ENCODE results near the gene GNMT.
"Not testable (repeated sequence)": the region's sequence is repeated elsewhere in the genome, so short reads cannot be mapped to it uniquely, and the experiment has no call there.

The GNMT gene

DNA sequence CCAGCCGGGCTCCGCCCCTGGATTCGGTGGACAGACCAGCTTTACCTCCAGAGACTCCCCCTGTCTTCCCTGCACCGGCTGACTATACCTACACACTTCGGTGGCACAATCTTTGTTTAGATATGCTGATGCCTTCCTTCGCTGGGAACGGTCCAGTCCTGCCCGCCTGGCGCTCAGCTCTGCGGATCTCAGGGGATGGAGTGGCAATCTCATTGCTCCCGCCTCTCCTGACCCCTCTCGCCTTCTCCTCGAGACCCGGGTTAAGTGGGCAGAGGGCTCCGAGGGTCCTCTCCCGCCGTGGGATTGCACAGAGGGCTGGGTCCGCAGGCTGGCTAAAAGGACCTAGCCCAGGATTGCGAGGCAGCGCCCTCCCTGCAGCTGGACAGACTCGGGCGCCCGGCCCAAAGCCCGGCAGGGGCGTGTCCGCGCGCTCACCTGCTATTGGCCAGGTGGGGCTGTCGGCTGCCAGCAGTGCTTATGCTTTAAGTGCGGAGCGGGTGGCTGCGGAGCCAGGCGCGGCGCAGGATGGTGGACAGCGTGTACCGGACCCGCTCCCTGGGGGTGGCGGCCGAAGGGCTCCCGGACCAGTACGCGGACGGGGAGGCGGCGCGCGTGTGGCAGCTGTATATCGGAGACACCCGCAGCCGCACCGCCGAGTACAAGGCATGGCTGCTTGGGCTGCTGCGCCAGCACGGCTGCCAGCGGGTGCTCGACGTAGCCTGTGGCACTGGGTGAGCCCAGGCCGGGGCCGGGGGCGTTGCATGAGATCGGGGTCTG lies at the start of gene GNMT:
Gene GNMT (plus strand): TSS at position 512 of the 777 bp plus-strand sequence. CDS start 14 bp downstream, at position 526.
- DNase-seq, result peak; percentile 30

GRCh38 chr6:42911171-42912021 lies 49.2 kb upstream of the GNMT start:
- no peak for DNase-seq

- DNase-seq, result no peak
Measured at GRCh38 chr6:42914546-42914945, 46.0 kb upstream of the GNMT start.

DNA sequence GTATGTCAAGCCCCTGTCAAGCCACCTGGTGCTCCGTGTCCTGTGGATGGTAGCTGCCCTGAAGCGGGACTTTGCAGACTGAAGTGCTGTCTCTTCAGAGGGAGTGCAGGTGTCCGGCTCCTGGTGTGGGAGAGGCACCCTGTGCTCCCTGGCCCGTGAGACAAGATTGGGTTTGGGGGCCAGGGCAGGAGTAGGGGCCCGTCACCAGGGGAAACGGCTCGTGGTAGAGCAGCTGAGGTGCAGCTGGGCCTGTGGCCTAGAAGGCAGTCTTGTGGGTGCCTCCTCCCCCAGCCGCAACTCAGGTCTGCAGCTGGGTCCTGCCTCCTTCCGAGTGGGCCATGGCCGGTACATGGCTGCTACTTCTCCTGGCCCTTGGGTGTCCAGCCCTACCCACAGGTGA lies 44.8 kb upstream of the GNMT start, which contains the start of gene PTCRA:
Gene PTCRA (plus strand): TSS at position 322 of the 400 bp plus-strand sequence. CDS start 17 bp downstream, at position 339.
- DNase-seq, result no peak

DNA sequence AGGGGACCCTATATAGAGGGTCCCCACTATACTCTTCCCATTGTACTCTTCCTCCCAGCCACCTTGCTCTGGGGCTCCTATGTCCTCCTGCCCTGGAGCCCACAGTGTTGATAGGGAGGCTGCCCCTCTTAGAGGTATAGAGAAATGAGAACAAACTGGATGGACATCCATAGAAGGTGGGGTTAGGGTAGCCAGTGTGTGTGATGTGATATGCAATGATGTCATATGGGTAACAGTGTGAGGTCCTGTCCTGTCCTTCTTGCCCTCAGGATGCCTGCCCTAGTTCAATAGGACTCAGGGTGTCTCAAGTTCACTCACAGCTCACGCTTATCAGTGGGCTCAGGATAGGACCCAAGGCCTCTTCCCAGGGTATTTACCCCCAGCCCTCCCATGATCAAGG lies 44.3 kb upstream of the GNMT start:
- no peak for DNase-seq

GRCh38 chr6:42921801-42922200 lies 38.8 kb upstream of the GNMT start:
- DNase-seq, result no peak

DNA sequence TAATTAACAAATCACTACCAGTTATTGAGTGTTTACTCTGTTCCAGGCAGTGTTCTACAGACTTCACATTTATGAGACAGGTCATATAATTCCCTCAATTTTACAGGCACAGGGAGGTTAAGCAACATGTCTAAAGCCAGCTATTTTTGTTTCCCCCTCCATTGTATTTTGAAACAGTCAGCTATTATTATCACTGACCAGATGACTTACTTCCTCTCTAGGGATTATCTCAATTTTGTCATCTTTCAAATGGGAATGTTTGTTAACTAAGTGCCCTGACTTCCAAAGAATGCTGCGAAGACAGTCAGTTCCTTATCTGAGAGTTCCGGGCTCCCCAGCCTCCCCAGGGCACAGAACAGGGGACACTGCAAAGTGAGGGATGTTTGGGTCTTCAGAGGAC lies 36.9 kb upstream of the GNMT start:
- no peak for DNase-seq

DNA sequence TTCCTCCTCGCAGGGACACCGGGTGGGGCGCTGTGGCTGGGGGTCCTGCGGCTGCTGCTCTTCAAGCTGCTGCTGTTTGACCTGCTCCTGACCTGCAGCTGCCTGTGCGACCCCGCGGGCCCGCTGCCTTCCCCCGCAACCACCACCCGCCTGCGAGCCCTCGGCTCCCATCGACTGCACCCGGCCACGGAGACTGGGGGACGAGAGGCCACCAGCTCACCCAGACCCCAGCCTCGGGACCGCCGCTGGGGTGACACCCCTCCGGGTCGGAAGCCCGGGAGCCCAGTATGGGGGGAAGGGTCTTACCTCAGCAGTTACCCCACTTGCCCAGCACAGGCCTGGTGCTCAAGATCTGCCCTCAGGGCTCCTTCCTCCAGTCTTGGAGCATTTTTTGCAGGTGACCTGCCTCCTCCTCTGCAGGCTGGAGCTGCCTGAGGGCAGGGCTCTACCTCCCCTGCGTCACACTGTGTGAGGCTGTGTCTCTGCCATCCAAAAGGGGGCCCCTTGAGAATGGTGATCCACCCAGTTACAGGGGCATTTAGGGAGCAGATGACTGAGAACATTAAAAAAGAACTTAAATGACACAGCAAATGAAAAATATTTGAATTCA lies 35.2 kb upstream of the GNMT start:
- DNase-seq, result no peak

DNA sequence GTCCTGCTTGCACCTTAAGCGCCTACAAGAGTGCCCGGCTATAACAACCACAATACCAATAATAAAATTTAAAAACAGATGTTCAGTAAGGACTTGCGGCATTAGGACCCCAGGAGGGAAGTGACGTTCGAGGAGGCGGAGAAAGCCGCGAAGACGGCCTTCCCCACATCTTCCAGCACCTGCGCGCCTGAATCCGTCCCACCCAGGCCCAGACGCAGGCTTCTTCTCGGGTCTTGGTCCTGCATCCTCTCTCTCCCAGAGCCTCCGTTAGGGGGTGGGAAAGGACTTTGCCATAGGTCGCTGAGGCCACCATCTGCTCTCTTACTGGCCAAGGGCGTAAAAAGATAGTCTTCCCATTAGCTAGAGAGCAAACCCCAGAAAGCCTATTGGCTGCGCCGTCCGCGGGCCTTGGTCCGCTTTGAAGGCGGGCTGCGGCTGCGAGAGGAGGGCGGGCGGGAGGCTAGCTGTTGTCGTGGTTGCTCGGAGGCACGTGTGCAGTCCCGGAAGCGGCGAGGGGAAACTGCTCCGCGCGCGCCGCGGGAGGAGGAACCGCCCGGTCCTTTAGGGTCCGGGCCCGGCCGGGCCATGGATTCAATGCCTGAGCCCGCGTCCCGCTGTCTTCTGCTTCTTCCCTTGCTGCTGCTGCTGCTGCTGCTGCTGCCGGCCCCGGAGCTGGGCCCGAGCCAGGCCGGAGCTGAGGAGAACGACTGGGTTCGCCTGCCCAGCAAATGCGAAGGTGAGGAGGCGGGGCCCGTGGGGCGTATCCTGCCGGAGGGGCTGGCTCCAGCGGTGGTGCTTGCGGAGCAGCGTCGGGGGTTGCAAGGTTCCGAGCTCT lies 31.4 kb upstream of the GNMT start, which contains the start of gene CNPY3:
Gene CNPY3 (plus strand): TSS at position 495 of the 835 bp plus-strand sequence. CDS start 91 bp downstream, at position 586.
- peak; percentile 95 for DNase-seq

- DNase-seq, result peak; percentile 71
Measured at GRCh38 chr6:42929821-42930360, 30.7 kb upstream of the GNMT start.

- no peak for DNase-seq
Measured at GRCh38 chr6:42932412-42932811, 28.1 kb upstream of the GNMT start.

GRCh38 chr6:42933205-42933604 lies 27.3 kb upstream of the GNMT start:
- no peak for DNase-seq

GRCh38 chr6:42935322-42935721 lies 25.2 kb upstream of the GNMT start:
- DNase-seq, result no peak

DNA sequence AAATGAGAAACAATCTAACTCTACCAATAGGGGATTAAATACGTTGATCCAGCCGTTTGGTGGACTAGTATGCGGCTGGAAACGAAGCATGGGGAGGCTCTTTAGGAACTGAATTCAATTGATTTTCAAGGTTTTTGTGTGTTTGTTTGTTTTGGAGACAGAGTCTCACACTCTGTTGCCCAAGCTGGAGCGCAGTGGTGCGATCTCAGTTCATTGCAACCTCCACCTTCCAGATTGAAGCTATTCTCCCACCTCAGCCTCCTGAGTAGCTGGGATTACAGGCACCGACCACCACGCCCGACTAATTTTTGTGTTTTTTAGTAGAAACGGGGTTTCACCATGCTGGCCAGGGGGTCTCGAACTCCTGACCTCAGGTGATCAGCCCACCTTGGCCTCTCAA lies 24.2 kb upstream of the GNMT start:
- no peak for DNase-seq

GRCh38 chr6:42937548-42938427 lies 22.8 kb upstream of the GNMT start:
- no peak for DNase-seq

DNA sequence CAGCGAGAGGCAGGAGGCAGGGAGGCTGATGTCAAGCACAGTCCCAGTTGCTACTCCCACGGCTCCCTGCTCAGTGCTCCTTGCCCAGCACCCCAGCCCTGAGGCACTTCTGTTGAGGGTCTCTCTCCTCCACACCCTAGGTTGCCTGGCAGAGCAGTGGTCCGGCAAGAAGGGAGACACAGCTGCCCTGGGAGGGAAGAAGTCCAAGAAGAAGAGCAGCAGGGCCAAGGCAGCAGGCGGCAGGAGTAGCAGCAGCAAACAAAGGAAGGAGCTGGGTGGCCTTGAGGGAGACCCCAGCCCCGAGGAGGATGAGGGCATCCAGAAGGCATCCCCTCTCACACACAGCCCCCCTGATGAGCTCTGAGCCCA lies 22.1 kb upstream of the GNMT start:
- DNase-seq, result no peak

GRCh38 chr6:42938987-42939809 lies 21.4 kb upstream of the GNMT start:
- DNase-seq, result no peak

GRCh38 chr6:42939810-42940167 lies 20.8 kb upstream of the GNMT start:
- DNase-seq, result no peak

GRCh38 chr6:42940493-42941045 lies 20.0 kb upstream of the GNMT start:
- DNase-seq, result no peak

GRCh38 chr6:42941356-42941755 lies 19.2 kb upstream of the GNMT start:
- not testable (repeated sequence) for DNase-seq
